HEK293 (cell line): ENCODE results near the gene C11orf86.

ENCODE experiments used
- HOXC10 ChIP-seq: sonication (generic); formaldehyde crosslinking; IDR thresholded peaks from 2 replicates; pipeline ENCODE4 v1.8.1; 2023; ENCODE audit warnings: mild to moderate bottlenecking, missing genetic modification reagents
- TCF7L2 ChIP-seq: IDR thresholded peaks from 2 replicates; pipeline ENCODE4 v1.6.1; 2011; ENCODE audit warnings: low read depth, mild to moderate bottlenecking, inconsistent platforms, low read length, moderate library complexity, borderline replicate concordance
- ZNF23 ChIP-seq: fragments of 450-650 bp; formaldehyde crosslinking; IDR thresholded peaks from 2 replicates; pipeline ENCODE4 v1.5.1; 2016; ENCODE audit warnings: missing biosample characterization, missing genetic modification characterization, borderline replicate concordance
- ZNF571 ChIP-seq: fragments of 450-650 bp; formaldehyde crosslinking; IDR thresholded peaks from 2 replicates; pipeline ENCODE4 v1.5.0; 2017; ENCODE audit warnings: missing biosample characterization, missing genetic modification characterization
- TF ChIP-seq, protein P1 (sequence below): sonication (generic); formaldehyde crosslinking; IDR thresholded peaks from 2 replicates; pipeline ENCODE4 v1.8.1; 2022; ENCODE audit warnings: mild to moderate bottlenecking, moderate library complexity, missing genetic modification reagents
- TF ChIP-seq, protein P2 (sequence below): fragments of 450-650 bp; formaldehyde crosslinking; IDR thresholded peaks from 2 replicates; pipeline ENCODE4 v1.5.1; 2016; ENCODE audit warnings: missing biosample characterization, missing genetic modification characterization

DNA sequence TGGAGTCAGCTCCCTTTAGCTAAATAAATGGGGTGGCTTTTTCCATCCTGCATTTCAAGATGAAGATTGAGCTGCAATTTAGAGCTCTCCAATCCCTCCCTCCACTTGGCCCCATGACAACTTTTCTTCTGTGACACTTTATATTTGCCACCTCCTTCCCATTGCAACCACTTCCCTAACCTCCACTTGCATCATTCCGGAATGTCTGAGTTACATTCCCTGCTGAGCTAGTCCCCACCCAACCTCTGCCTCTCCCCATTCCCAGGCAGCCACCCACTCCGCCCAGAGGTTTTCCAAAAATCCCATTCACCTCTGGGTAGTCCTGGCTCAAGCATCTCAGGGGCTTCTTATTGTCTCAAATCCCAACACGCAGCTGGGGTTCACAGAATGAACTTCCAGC, 41.6 kb upstream of the C11orf86 start:
- TF ChIP-seq ZNF571 (tag by site-specific recombination) (no peak), ZNF23 (tag by site-specific recombination) (no peak), HOXC10 (no peak), TCF7L2 (no peak)
- TF ChIP-seq, protein P1, sequence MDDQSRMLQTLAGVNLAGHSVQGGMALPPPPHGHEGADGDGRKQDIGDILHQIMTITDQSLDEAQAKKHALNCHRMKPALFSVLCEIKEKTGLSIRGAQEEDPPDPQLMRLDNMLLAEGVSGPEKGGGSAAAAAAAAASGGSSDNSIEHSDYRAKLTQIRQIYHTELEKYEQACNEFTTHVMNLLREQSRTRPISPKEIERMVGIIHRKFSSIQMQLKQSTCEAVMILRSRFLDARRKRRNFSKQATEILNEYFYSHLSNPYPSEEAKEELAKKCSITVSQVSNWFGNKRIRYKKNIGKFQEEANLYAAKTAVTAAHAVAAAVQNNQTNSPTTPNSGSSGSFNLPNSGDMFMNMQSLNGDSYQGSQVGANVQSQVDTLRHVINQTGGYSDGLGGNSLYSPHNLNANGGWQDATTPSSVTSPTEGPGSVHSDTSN (CRISPR knock-in tag) = no peak
- TF ChIP-seq, protein P2, sequence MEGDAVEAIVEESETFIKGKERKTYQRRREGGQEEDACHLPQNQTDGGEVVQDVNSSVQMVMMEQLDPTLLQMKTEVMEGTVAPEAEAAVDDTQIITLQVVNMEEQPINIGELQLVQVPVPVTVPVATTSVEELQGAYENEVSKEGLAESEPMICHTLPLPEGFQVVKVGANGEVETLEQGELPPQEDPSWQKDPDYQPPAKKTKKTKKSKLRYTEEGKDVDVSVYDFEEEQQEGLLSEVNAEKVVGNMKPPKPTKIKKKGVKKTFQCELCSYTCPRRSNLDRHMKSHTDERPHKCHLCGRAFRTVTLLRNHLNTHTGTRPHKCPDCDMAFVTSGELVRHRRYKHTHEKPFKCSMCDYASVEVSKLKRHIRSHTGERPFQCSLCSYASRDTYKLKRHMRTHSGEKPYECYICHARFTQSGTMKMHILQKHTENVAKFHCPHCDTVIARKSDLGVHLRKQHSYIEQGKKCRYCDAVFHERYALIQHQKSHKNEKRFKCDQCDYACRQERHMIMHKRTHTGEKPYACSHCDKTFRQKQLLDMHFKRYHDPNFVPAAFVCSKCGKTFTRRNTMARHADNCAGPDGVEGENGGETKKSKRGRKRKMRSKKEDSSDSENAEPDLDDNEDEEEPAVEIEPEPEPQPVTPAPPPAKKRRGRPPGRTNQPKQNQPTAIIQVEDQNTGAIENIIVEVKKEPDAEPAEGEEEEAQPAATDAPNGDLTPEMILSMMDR (tag by site-specific recombination) = no peak
